ENCODE data around the gene PTPRO.

The PTPRO gene

GRCh38 chr12:15530361-15530760 is 208.1 kb downstream of the PTPRO start:
- Histone ChIP-seq H3K36me3 (ENCODE audit: control insufficient read depth, insufficient read depth, low read length) (no peaks in the 10 kb centered on the region), H3K9me3 (ENCODE audit: control insufficient read depth, low read length) (no peaks in the 10 kb centered on the region), H3K27me3 (ENCODE audit: control insufficient read depth, insufficient read depth, low read length, poor library complexity, severe bottlenecking) (no peaks in the 10 kb centered on the region), H3K4me1 (ENCODE audit: control insufficient read depth, insufficient read depth, low read length) (no peaks in the 10 kb centered on the region), H3K4me3 (ENCODE audit: insufficient read depth, low read depth, low read length) (no peak overlapping the region), H3K27ac (ENCODE audit: insufficient read depth, low read depth, low read length, poor library complexity, severe bottlenecking) (no peak overlapping the region)
- 88 to 90% methylated on average over 1 of the region's 1 CpG for WGBS, 2 experiments

GRCh38 chr12:15532364-15532977 is 210.2 kb downstream of the PTPRO start:
- WGBS, 2 experiments: 54 to 58% methylated on average over 3 of the region's 3 CpGs
- Histone ChIP-seq H3K4me1 (ENCODE audit: control insufficient read depth, insufficient read depth, low read length) (no peaks in the 10 kb centered on the region), H3K4me3 (ENCODE audit: insufficient read depth, low read depth, low read length) (no peak overlapping the region), H3K27ac (ENCODE audit: insufficient read depth, low read depth, low read length, poor library complexity, severe bottlenecking) (no peak overlapping the region), H3K9me3 (ENCODE audit: control insufficient read depth, low read length) (no peaks in the 10 kb centered on the region), H3K36me3 (ENCODE audit: control insufficient read depth, insufficient read depth, low read length) (no peaks in the 10 kb centered on the region), H3K27me3 (ENCODE audit: control insufficient read depth, insufficient read depth, low read length, poor library complexity, severe bottlenecking) (no peaks in the 10 kb centered on the region)

- H3K4me3 ChIP-seq (ENCODE audit: insufficient read depth, low read depth, low read length): no peak overlapping the region
- WGBS, 2 experiments: 93 to 100% methylated on average over 2 of the region's 3 CpGs
- H3K9me3 ChIP-seq (ENCODE audit: control insufficient read depth, low read length): no peaks in the 10 kb centered on the region
- H3K4me1 ChIP-seq (ENCODE audit: control insufficient read depth, insufficient read depth, low read length): no peaks in the 10 kb centered on the region
- H3K27ac ChIP-seq (ENCODE audit: insufficient read depth, low read depth, low read length, poor library complexity, severe bottlenecking): no peak overlapping the region
- H3K36me3 ChIP-seq (ENCODE audit: control insufficient read depth, insufficient read depth, low read length): no peaks in the 10 kb centered on the region
- H3K27me3 ChIP-seq (ENCODE audit: control insufficient read depth, insufficient read depth, low read length, poor library complexity, severe bottlenecking): no peaks in the 10 kb centered on the region
Observed at GRCh38 chr12:15534322-15534721, 212.0 kb downstream of the PTPRO start.

- WGBS, 2 experiments: 95 to 96% methylated on average over 5 of the region's 5 CpGs
- no peaks in the 10 kb centered on the region for H3K27me3 ChIP-seq (ENCODE audit: control insufficient read depth, insufficient read depth, low read length, poor library complexity, severe bottlenecking)
- H3K4me1 ChIP-seq (ENCODE audit: control insufficient read depth, insufficient read depth, low read length): no peaks in the 10 kb centered on the region
- H3K4me3 ChIP-seq (ENCODE audit: insufficient read depth, low read depth, low read length): no peak overlapping the region
- no peaks in the 10 kb centered on the region for H3K36me3 ChIP-seq (ENCODE audit: control insufficient read depth, insufficient read depth, low read length)
- no peaks in the 10 kb centered on the region for H3K9me3 ChIP-seq (ENCODE audit: control insufficient read depth, low read length)
- H3K27ac ChIP-seq (ENCODE audit: insufficient read depth, low read depth, low read length, poor library complexity, severe bottlenecking): no peak overlapping the region
Observed at GRCh38 chr12:15534874-15535273, 212.6 kb downstream of the PTPRO start.

- no peaks in the 10 kb centered on the region for H3K9me3 ChIP-seq (ENCODE audit: control insufficient read depth, low read length)
- no peak overlapping the region for H3K27ac ChIP-seq (ENCODE audit: insufficient read depth, low read depth, low read length, poor library complexity, severe bottlenecking)
- H3K36me3 ChIP-seq (ENCODE audit: control insufficient read depth, insufficient read depth, low read length): no peaks in the 10 kb centered on the region
- WGBS, 2 experiments: 96 to 98% methylated on average over 6 of the region's 6 CpGs
- H3K27me3 ChIP-seq (ENCODE audit: control insufficient read depth, insufficient read depth, low read length, poor library complexity, severe bottlenecking): no peaks in the 10 kb centered on the region
- no peak overlapping the region for H3K4me3 ChIP-seq (ENCODE audit: insufficient read depth, low read depth, low read length)
- no peaks in the 10 kb centered on the region for H3K4me1 ChIP-seq (ENCODE audit: control insufficient read depth, insufficient read depth, low read length)
Observed at GRCh38 chr12:15535352-15535781, 213.1 kb downstream of the PTPRO start.

- H3K36me3 ChIP-seq (ENCODE audit: control insufficient read depth, insufficient read depth, low read length): no peaks in the 10 kb centered on the region
- no peak overlapping the region for H3K27ac ChIP-seq (ENCODE audit: insufficient read depth, low read depth, low read length, poor library complexity, severe bottlenecking)
- no peaks in the 10 kb centered on the region for H3K9me3 ChIP-seq (ENCODE audit: control insufficient read depth, low read length)
- no peaks in the 10 kb centered on the region for H3K4me1 ChIP-seq (ENCODE audit: control insufficient read depth, insufficient read depth, low read length)
- no peak overlapping the region for H3K4me3 ChIP-seq (ENCODE audit: insufficient read depth, low read depth, low read length)
- no peaks in the 10 kb centered on the region for H3K27me3 ChIP-seq (ENCODE audit: control insufficient read depth, insufficient read depth, low read length, poor library complexity, severe bottlenecking)
- 86 to 93% methylated on average over 4 of the region's 4 CpGs for WGBS, 2 experiments
Observed at GRCh38 chr12:15536446-15536845, 214.1 kb downstream of the PTPRO start.

GRCh38 chr12:15538881-15539280 is 216.6 kb downstream of the PTPRO start:
- no CpG with 5 or more reads among the region's 1 CpG for WGBS, 2 experiments
- Histone ChIP-seq H3K4me3 (ENCODE audit: insufficient read depth, low read depth, low read length) (no peak overlapping the region), H3K27ac (ENCODE audit: insufficient read depth, low read depth, low read length, poor library complexity, severe bottlenecking) (no peak overlapping the region), H3K36me3 (ENCODE audit: control insufficient read depth, insufficient read depth, low read length) (no peaks in the 10 kb centered on the region), H3K9me3 (ENCODE audit: control insufficient read depth, low read length) (no peaks in the 10 kb centered on the region), H3K27me3 (ENCODE audit: control insufficient read depth, insufficient read depth, low read length, poor library complexity, severe bottlenecking) (no peaks in the 10 kb centered on the region), H3K4me1 (ENCODE audit: control insufficient read depth, insufficient read depth, low read length) (no peaks in the 10 kb centered on the region)

- no peaks in the 10 kb centered on the region for H3K27me3 ChIP-seq (ENCODE audit: control insufficient read depth, insufficient read depth, low read length, poor library complexity, severe bottlenecking)
- no peak overlapping the region for H3K4me3 ChIP-seq (ENCODE audit: insufficient read depth, low read depth, low read length)
- H3K9me3 ChIP-seq (ENCODE audit: control insufficient read depth, low read length): no peaks in the 10 kb centered on the region
- 90 to 100% methylated on average over 2 of the region's 2 CpGs for WGBS, 2 experiments
- no peaks in the 10 kb centered on the region for H3K36me3 ChIP-seq (ENCODE audit: control insufficient read depth, insufficient read depth, low read length)
- no peaks in the 10 kb centered on the region for H3K4me1 ChIP-seq (ENCODE audit: control insufficient read depth, insufficient read depth, low read length)
- no peak overlapping the region for H3K27ac ChIP-seq (ENCODE audit: insufficient read depth, low read depth, low read length, poor library complexity, severe bottlenecking)
Observed at GRCh38 chr12:15540005-15540404, 217.7 kb downstream of the PTPRO start.

- WGBS, 2 experiments: 94 to 100% methylated on average over 1 of the region's 1 CpG
Observed at GRCh38 chr12:15540469-15540872, 218.2 kb downstream of the PTPRO start.

GRCh38 chr12:15541996-15542631 is 219.8 kb downstream of the PTPRO start:
- Histone ChIP-seq H3K27me3 (ENCODE audit: control insufficient read depth, insufficient read depth, low read length, poor library complexity, severe bottlenecking) (no peaks in the 10 kb centered on the region), H3K4me1 (ENCODE audit: control insufficient read depth, insufficient read depth, low read length) (no peaks in the 10 kb centered on the region), H3K4me3 (ENCODE audit: insufficient read depth, low read depth, low read length) (no peak overlapping the region), H3K27ac (ENCODE audit: insufficient read depth, low read depth, low read length, poor library complexity, severe bottlenecking) (no peak overlapping the region), H3K9me3 (ENCODE audit: control insufficient read depth, low read length) (no peaks in the 10 kb centered on the region), H3K36me3 (ENCODE audit: control insufficient read depth, insufficient read depth, low read length) (no peaks in the 10 kb centered on the region)
- 93 to 97% methylated on average over 2 to 3 of the region's 3 CpGs for WGBS, 2 experiments

More at GRCh38 chr12:15540469-15540872, 218.2 kb downstream of the PTPRO start:
- Histone ChIP-seq H3K36me3 (ENCODE audit: control insufficient read depth, insufficient read depth, low read length) (no peaks in the 10 kb centered on the region), H3K4me1 (ENCODE audit: control insufficient read depth, insufficient read depth, low read length) (no peaks in the 10 kb centered on the region), H3K27ac (ENCODE audit: insufficient read depth, low read depth, low read length, poor library complexity, severe bottlenecking) (no peak overlapping the region), H3K4me3 (ENCODE audit: insufficient read depth, low read depth, low read length) (no peak overlapping the region), H3K27me3 (ENCODE audit: control insufficient read depth, insufficient read depth, low read length, poor library complexity, severe bottlenecking) (no peaks in the 10 kb centered on the region), H3K9me3 (ENCODE audit: control insufficient read depth, low read length) (no peaks in the 10 kb centered on the region)
